Large intestine (tissue), 3 donors: ENCODE results near the gene ATP5MC2. TPM values are rescaled to one million over a fixed set of nuclear protein-coding genes. Genes with fewer than 3 reads are reported as not detected.
"Not testable (repeated sequence)": the region's sequence is repeated elsewhere in the genome, so short reads cannot be mapped to it uniquely, and the experiment has no call there.

Experiments
- DNase-seq, 2 donors: peaks; one replicate each; pipeline versions ENCODE4 v3.0.0 to v3.0.0-alpha.2; 2013
- H3K27ac ChIP-seq: one replicate; pipeline ENCODE4 v1.5.1; 2013; ENCODE audit warnings: low read length
- H3K27me3 ChIP-seq: 2 replicates; pipeline ENCODE4 v1.6.1; 2013; ENCODE audit warnings: low read length; ENCODE audit not compliant: control insufficient read depth, insufficient read depth
- H3K36me3 ChIP-seq: 2 replicates; pipeline ENCODE4 v1.6.1; 2013; ENCODE audit warnings: low read length; ENCODE audit not compliant: control insufficient read depth, insufficient read depth
- H3K4me1 ChIP-seq: one replicate; pipeline ENCODE4 v1.6.1; 2013; ENCODE audit warnings: low read length; ENCODE audit not compliant: control insufficient read depth, insufficient read depth
- H3K4me3 ChIP-seq: one replicate; pipeline ENCODE4 v1.5.1; 2013; ENCODE audit warnings: low read length
- H3K9me3 ChIP-seq: one replicate; pipeline ENCODE4 v1.6.1; 2013; ENCODE audit warnings: mild to moderate bottlenecking, low read depth, low read length, moderate library complexity; ENCODE audit not compliant: control insufficient read depth
- WGBS: methylation state at CpG from one replicate; pipeline ENCODE4 v1.1.5; 2013; ENCODE audit warnings: low lambda C conversion rate; ENCODE audit not compliant: insufficient coverage; 5-methylcytosine and 5-hydroxymethylcytosine counted together
- polyA plus RNA-seq: library from polyadenylated mRNA; unstranded; fragments of 120-200 nt; gene quantifications from one replicate; pipeline ENCODE4 v1.2.1, GENCODE V29; 2013

The ATP5MC2 gene
- polyA plus RNA-seq, 1 donor, result 588 TPM

- H3K36me3 ChIP-seq, H3K9me3 ChIP-seq, H3K4me1 ChIP-seq, H3K4me3 ChIP-seq, DNase-seq, H3K27ac ChIP-seq, H3K27me3 ChIP-seq: not testable (repeated sequence)
Measured at GRCh38 chr12:53635708-53636107, 40.2 kb downstream of the ATP5MC2 start.

DNA sequence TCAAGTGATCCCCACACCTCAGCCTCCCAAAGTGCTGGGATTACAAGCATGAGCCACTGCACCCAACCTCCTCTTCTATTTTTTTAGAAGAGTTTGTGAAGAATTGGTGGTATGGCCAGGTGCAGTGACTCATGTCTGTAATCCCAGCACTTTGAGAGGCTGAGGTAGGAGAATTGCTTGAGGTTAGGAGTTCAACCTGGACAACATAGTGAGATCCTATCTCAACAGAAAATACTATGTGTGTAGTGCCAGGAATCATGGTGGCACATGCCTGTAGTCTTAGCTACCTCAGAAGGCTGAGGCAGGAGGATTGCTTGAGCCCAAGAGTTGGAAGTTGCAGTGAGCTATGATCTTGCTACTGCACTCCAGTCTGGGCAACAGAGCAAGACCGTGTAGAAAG, 44.2 kb downstream of the ATP5MC2 start:
- DNase-seq, result no peak
- no CpG with 5 or more reads among the region's 1 CpG for WGBS

GRCh38 chr12:53627919-53628318, 48.0 kb downstream of the ATP5MC2 start:
- DNase-seq, result no peak
- WGBS, result no CpG with 5 or more reads among the region's 11 CpGs
- Histone ChIP-seq H3K27me3 (no peaks in the 10 kb centered on the region), H3K27ac (no peak overlapping the region), H3K9me3 (peaks cover 3% of the 10 kb centered on the region), H3K36me3 (no peaks in the 10 kb centered on the region), H3K4me1 (peaks cover 8% of the 10 kb centered on the region), H3K4me3 (no peak overlapping the region)

More for the DNA sequence above, 44.2 kb downstream of the ATP5MC2 start:
- no peaks in the 10 kb centered on the region for H3K36me3 ChIP-seq
- no peaks in the 10 kb centered on the region for H3K27me3 ChIP-seq
- H3K27ac ChIP-seq, result no peak overlapping the region
- H3K4me1 ChIP-seq, result peaks cover 7% of the 10 kb centered on the region
- peaks cover 3% of the 10 kb centered on the region for H3K9me3 ChIP-seq
- H3K4me3 ChIP-seq, result no peak overlapping the region

GRCh38 chr12:53626702-53627169, 49.1 kb downstream of the ATP5MC2 start:
- Histone ChIP-seq H3K27ac (peak overlapping the region; percentile 79), H3K4me1 (peaks cover 8% of the 10 kb centered on the region), H3K36me3 (no peaks in the 10 kb centered on the region), H3K4me3 (peak overlapping the region; percentile 70), H3K27me3 (no peaks in the 10 kb centered on the region), H3K9me3 (no peaks in the 10 kb centered on the region)
- no peak for DNase-seq
- 89% methylated on average over 1 of the region's 6 CpGs for WGBS

- no peaks in the 10 kb centered on the region for H3K27me3 ChIP-seq
- peak within 1 kb of the TSS; percentile 79 for H3K27ac ChIP-seq
- H3K4me3 ChIP-seq, result peak within 1 kb of the TSS; percentile 70
- H3K36me3 ChIP-seq, result no peaks in the 10 kb centered on the region
- H3K4me1 ChIP-seq, result peaks cover 8% of the 10 kb centered on the region
- no peaks in the 10 kb centered on the region for H3K9me3 ChIP-seq
- peak; percentile 98 to 100 for DNase-seq
- WGBS, result no CpG with 5 or more reads among the region's 48 CpGs
Measured at GRCh38 chr12:53625946-53626701, 49.8 kb downstream of the ATP5MC2 start, which contains the start of gene ATF7. Gene ATF7, minus strand, starts transcription at chr12:53626382. Its CDS starts 25,382 bp downstream, at chr12:53601000.

DNA sequence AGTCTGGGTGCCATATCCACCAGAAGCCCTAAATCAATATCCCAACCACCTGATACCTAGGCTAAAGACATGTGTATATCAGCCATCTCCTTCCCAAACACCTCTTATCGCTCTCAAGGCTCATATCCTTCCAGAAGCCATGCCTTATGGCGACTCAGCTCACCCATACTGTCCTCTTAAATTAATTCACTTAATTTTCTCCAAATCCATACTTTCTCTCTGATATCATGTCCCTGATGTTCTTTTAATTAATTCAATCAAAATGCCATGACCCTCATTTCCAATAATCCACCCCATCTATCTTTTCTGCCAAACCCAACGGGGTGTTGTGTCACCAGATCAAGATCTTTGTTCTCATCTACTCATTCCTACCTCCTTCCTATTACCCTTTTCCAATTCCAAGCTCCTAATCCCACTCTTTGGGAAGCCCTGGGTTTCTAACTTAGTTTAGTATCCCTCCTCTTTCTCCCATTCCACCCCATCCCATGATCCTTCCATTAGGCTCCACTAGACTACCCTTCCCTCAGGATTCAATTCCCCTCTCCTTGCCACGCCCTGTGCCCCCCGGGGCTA, 50.4 kb downstream of the ATP5MC2 start:
- WGBS, result 17% methylated on average over 3 of the region's 5 CpGs

DNA sequence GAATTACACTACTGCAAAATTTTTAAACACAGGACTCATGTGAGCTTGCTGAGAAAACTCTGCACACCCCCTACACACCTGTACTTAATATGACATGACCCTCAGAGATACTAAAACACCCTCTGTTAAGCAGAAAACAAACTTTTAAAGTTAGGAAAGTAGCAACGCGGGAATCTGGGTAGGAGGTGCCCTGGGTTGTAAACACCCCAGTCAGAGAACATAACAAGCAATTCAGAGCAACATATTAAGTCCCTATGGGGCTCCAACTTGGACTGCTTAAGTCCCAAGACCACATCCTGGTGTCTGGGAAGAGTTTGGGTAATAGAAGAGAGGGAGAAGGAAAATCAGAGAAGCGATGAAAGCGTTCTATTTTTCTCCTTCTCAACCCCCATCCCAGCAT, 50.9 kb downstream of the ATP5MC2 start:
- DNase-seq, result no peak
- WGBS, result no CpG with 5 or more reads among the region's 4 CpGs
- Histone ChIP-seq H3K4me1 (peaks cover 8% of the 10 kb centered on the region), H3K27me3 (no peaks in the 10 kb centered on the region), H3K9me3 (no peaks in the 10 kb centered on the region), H3K4me3 (peak overlapping the region; percentile 70), H3K27ac (peak overlapping the region; percentile 79), H3K36me3 (no peaks in the 10 kb centered on the region)

More for the DNA sequence above, 50.4 kb downstream of the ATP5MC2 start:
- DNase-seq, result peak in 1 of 2 donors; percentile 26
- Histone ChIP-seq H3K27ac (peak overlapping the region; percentile 79), H3K27me3 (no peaks in the 10 kb centered on the region), H3K4me1 (peaks cover 8% of the 10 kb centered on the region), H3K9me3 (no peaks in the 10 kb centered on the region), H3K36me3 (no peaks in the 10 kb centered on the region), H3K4me3 (peak overlapping the region; percentile 70)

DNA sequence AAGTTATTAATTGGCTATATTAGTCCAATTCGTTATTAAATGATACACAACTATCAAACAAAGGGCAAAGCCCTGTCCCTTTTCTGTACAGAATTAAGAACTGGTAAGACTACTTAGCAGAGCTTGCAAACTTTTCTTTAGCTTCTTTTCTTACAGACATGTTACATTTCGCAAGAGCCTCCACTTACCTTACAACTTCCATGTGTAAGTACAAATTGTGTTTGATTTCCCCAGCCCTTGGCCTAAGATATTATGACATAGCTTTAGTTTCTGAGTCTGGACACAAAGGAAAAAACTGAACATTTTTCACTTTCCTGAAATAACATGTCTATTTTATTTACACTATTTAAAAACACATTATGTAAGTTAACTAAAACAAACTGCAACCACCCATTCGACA, 51.4 kb downstream of the ATP5MC2 start:
- Histone ChIP-seq H3K4me1 (peaks cover 8% of the 10 kb centered on the region), H3K36me3 (no peaks in the 10 kb centered on the region), H3K4me3 (peak overlapping the region; percentile 70), H3K9me3 (no peaks in the 10 kb centered on the region), H3K27me3 (no peaks in the 10 kb centered on the region), H3K27ac (peak overlapping the region; percentile 79)
- DNase-seq, result no peak
- WGBS, result no CpG with 5 or more reads among the region's 3 CpGs

DNA sequence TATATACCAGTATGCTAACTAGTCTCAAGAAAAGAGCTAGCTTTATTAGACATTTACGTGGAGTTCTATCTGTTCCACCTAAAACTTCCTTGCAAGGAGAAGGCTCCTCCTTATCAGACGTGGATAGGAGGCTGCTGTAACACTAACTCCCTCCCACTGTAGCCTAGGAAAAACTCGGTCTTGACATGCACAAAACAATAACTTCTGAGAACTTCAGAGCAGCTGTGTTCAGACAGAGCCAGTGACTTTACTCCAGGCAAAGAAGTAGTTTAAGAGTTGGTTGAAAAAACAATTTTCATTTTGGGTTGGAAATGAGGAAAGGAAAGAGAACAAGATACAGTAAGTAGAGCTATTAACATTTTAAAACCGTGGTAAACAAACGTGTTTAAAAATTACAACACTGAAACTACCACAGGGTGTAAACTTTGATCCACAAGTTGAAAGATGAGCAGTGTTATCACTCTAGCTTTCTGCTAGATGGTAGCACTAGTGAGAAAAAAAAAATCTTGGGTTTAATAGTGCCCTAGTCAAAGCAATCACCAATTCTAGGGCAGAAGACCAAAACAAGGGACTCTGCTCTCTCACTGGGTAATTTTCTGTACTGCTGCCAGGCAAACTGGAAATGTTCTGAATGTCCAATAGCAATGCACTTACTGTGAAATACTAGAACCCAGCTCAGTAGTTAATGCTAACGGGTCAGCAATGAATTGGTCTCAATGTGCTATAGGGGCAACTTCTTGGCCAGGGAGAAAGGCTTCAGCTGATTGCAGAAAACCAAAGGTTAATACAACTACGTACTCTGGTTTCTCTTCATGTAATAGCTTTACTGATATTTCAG, 52.1 kb downstream of the ATP5MC2 start:
- H3K9me3 ChIP-seq, result no peaks in the 10 kb centered on the region
- peaks cover 8% of the 10 kb centered on the region for H3K4me1 ChIP-seq
- H3K27ac ChIP-seq, result peak overlapping the region; percentile 79
- WGBS, result 0% methylated on average over 2 of the region's 7 CpGs
- peak overlapping the region; percentile 70 for H3K4me3 ChIP-seq
- DNase-seq, result peak; percentile 25 to 65
- no peaks in the 10 kb centered on the region for H3K36me3 ChIP-seq
- no peaks in the 10 kb centered on the region for H3K27me3 ChIP-seq

GRCh38 chr12:53622724-53623123, 53.2 kb downstream of the ATP5MC2 start:
- Histone ChIP-seq H3K27ac (no peak overlapping the region), H3K36me3 (no peaks in the 10 kb centered on the region), H3K9me3 (no peaks in the 10 kb centered on the region), H3K4me3 (no peak overlapping the region), H3K27me3 (no peaks in the 10 kb centered on the region), H3K4me1 (peaks cover 8% of the 10 kb centered on the region)
- DNase-seq, result no peak
- 83% methylated on average over 2 of the region's 5 CpGs for WGBS
